GM18858 (cell line): ENCODE results near the gene ERCC5.

Source experiments
- ATAC-seq: cut with Tn5 transposase; IDR thresholded peaks from one replicate; pipeline ENCODE4 v1.9.1; 2021; ENCODE audit not compliant: unreplicated experiment

ERCC5 gene

DNA sequence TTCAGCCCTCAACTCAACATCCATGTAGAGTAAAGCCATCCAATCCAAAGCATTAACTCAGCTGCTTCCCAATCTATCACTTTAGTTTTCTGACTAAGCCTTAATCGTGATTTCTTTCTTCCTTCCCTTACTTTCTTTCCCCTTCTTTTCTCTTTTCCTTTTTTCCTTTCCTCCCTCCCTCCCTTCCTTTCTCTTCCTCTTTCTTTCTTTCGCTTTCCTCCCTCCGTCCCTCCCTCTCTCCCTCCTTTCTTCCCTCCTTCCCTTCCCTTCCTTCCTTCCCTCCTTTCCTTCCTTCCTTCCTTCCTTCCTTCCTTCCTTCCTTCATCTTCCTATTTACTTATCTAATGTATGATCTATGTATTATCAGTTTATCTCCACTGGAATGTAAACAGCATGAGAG, 71.2 kb downstream of the ERCC5 start:
- no peak for ATAC-seq

DNA sequence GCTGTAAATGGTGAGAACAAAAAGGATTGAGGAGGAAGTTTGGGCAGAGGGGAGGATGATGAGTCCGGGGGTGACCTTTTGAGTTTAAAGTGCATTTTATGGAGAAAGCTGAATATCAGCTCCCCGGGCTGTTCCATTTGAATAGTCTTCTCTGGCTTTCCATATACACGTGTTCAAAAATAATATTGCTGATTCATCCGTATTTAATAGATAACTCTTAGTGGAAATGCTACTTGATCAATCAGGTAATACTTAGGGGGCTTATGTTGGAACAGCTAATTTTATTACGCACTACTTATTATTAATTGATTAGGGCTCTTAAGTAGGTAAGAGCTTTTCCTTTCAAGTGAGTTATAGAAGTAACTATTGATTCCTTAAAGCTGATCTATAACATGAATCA, 76.4 kb downstream of the ERCC5 start:
- ATAC-seq, result no peak
